Measurements from ENCODE around the gene RANBP1. TPM values are rescaled to one million over a fixed set of nuclear protein-coding genes. Genes with fewer than 3 reads are reported as not detected.
"Not testable (repeated sequence)": the region's sequence is repeated elsewhere in the genome, so short reads cannot be mapped to it uniquely, and the experiment has no call there.

Gene RANBP1
- total RNA-seq, 3 donors from 2014 or later, result 58.4 to 102 (median 66.0) TPM

DNA sequence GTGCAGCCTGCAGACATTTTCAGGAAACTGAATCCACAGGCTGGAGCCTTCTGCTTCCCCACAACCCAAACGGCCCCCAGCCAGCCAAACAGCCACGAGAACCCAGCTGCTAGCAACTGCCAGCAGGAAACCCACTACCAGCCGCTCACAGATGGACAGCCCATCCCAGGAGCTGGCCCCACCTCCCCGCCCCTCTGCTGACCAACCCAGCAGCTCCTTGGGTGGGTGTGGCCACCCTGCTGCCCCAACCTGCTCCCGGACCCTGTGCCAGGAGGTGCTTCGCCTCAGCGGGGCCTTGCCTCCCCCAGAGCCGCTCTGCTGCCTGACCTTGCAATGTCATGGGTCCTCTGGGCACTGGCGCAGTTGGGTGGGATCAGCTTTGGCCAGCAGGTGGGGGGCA is 43.2 kb downstream of the RANBP1 start:
- no peaks in the 10 kb centered on the region for H3K36me3 ChIP-seq (ENCODE audit: low read depth)
- no peaks in the 10 kb centered on the region for H3K9me3 ChIP-seq
- H3K4me3 ChIP-seq, result no peak overlapping the region
- ATAC-seq (no peak), DNase-seq (no peak)
- intact Hi-C loops (cut with DNase I, micrococcal nuclease), result loop anchor here (5.0 to 10.0 kb wide), 2 partner anchors 116 to 128 kb away; no protein-coding TSS in a partner anchor
- H3K4me1 ChIP-seq (ENCODE audit: low read depth), result peaks cover 3% of the 10 kb centered on the region
- TF ChIP-seq, protein P1, sequence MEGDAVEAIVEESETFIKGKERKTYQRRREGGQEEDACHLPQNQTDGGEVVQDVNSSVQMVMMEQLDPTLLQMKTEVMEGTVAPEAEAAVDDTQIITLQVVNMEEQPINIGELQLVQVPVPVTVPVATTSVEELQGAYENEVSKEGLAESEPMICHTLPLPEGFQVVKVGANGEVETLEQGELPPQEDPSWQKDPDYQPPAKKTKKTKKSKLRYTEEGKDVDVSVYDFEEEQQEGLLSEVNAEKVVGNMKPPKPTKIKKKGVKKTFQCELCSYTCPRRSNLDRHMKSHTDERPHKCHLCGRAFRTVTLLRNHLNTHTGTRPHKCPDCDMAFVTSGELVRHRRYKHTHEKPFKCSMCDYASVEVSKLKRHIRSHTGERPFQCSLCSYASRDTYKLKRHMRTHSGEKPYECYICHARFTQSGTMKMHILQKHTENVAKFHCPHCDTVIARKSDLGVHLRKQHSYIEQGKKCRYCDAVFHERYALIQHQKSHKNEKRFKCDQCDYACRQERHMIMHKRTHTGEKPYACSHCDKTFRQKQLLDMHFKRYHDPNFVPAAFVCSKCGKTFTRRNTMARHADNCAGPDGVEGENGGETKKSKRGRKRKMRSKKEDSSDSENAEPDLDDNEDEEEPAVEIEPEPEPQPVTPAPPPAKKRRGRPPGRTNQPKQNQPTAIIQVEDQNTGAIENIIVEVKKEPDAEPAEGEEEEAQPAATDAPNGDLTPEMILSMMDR (IDR thresholded peaks at IDR 0.05), result no peak

DNA sequence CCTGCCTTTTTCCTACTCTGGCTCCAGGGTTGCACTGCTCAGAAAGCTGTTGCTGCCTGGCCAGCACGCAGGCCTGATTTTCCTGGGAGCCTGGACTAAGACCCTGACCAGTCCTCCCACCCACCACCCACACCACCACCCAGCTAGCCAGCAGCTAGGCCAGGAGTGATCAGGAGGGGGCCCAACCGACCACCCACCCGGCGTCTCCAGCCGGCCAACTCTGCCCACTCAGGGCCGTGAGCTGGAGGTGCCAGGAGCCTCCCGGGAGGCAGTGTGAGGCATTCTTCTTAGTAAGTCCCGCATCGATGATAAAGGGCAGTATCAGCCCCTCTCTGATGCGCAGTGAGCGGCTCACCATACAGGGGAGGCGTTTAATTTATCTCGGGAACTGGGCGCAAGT is 43.6 kb downstream of the RANBP1 start:
- H3K4me1 ChIP-seq (ENCODE audit: low read depth); H3K9me3 ChIP-seq; H3K4me3 ChIP-seq; ATAC-seq; DNase-seq; H3K36me3 ChIP-seq (ENCODE audit: low read depth): not testable (repeated sequence)
- intact Hi-C loops (cut with DNase I, micrococcal nuclease), result loop anchor here (5.0 to 10.0 kb wide), 2 partner anchors 115 to 128 kb away; no protein-coding TSS in a partner anchor

DNA sequence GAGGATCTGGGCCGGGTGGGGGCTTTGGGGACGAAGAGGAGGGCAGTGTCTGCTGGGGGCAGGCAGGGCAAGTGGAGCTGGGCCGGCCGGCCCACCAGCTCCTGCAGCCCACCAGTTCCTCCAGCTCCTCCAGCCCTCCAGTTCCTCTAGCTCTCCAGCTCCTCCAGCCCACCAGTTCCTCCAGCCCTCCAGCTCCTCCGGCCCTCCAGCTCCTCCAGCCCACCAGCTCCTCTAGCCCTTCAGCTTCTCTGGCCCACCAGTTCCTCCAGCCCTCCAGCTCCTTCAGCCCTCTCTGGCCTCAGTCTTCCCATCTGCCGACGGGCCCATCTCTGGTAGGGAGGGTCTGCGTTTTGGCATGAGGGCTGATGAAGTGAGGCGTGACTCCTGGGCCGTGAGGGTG is 44.1 kb downstream of the RANBP1 start:
- H3K4me1 ChIP-seq (ENCODE audit: low read depth), result peaks cover 3% of the 10 kb centered on the region
- H3K36me3 ChIP-seq (ENCODE audit: low read depth), result no peaks in the 10 kb centered on the region
- no peaks in the 10 kb centered on the region for H3K9me3 ChIP-seq
- ATAC-seq (no peak), DNase-seq (no peak)
- intact Hi-C loops (cut with DNase I, micrococcal nuclease), result no loop called here
- TF ChIP-seq, protein P1 (IDR thresholded peaks at IDR 0.05), result no peak
- no peak overlapping the region for H3K4me3 ChIP-seq

DNA sequence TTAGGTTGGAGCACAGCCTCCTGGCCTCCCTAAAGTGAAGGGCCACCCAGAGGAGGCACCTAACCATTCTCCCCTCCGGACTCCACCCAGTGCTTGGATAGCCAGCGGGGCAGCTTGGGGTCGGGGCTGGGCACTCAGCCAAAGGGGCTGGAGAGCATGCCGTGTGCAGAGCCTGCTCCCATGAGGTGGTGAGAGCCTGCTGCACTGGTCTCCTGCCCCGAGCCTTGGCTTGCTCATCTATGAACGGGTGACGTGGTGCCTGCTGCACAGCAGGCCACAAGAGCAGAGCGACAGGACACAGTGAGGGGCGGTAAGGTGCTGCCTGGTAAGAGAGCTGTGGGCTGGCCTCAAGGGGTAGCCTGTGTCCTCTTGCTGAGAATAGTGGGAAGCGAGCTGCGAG is 49.0 kb downstream of the RANBP1 start:
- H3K4me1 ChIP-seq (ENCODE audit: low read depth), result no peaks in the 10 kb centered on the region
- DNase-seq (no peak), ATAC-seq (no peak)
- intact Hi-C loops (cut with DNase I, micrococcal nuclease), result no loop called here
- TF ChIP-seq, protein P1 (IDR thresholded peaks at IDR 0.05), result no peak
- no peaks in the 10 kb centered on the region for H3K9me3 ChIP-seq
- H3K36me3 ChIP-seq (ENCODE audit: low read depth), result no peaks in the 10 kb centered on the region
- no peak overlapping the region for H3K4me3 ChIP-seq

DNA sequence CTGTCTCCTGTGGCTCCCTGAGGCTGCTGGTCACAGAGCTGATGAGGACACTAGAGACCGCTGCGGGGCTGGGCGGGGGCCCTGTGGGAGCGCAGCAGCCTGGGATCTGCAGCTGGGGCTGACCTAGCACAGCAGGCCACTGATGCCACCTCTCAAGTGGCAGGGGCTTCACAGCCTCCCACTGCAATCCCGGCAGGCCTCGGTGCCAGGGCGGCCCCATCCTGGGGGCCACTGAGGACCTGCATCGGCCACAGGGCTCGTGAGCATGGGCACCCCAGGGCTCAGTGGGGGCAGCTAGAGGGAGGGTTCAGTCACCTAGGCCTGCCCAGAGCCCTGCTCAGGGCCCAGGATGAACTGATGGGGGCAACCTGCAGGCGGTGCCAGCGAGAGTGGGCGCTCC is 49.5 kb downstream of the RANBP1 start:
- Histone ChIP-seq H3K4me3 (no peak overlapping the region), H3K4me1 (ENCODE audit: low read depth) (no peaks in the 10 kb centered on the region), H3K9me3 (no peaks in the 10 kb centered on the region), H3K36me3 (ENCODE audit: low read depth) (no peaks in the 10 kb centered on the region)
- intact Hi-C loops (cut with DNase I, micrococcal nuclease), result no loop called here
- DNase-seq, result no peak
- no peak for ATAC-seq
- TF ChIP-seq, protein P1 (IDR thresholded peaks at IDR 0.05), result no peak

DNA sequence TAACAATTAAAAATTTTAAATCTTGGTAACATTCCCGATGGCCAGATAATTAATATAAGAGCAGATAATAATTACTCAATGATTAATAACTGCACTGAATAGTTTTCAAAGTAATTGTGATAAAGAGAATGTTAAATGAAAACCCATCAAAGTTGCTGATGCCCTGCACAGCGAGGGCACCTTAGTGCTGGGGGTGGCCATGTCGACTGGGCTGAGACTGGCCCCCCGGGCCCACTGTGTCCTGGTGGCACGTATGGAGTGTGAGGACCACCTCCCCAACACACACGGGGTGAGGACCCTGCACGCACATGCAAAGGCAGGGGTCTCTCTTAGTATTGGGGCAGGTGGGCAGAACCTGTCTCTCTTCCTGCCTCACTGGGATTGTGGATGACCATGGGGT is 50.0 kb downstream of the RANBP1 start:
- Histone ChIP-seq H3K4me1 (ENCODE audit: low read depth) (no peaks in the 10 kb centered on the region), H3K9me3 (no peaks in the 10 kb centered on the region), H3K4me3 (no peak overlapping the region), H3K36me3 (ENCODE audit: low read depth) (no peaks in the 10 kb centered on the region)
- no peak for ATAC-seq
- intact Hi-C loops (cut with DNase I, micrococcal nuclease), result no loop called here
- TF ChIP-seq, protein P1 (IDR thresholded peaks at IDR 0.05), result no peak
- DNase-seq, result no peak
